ENCODE results near the gene PHLDA3. TPM values are rescaled to one million over a fixed set of nuclear protein-coding genes. Genes with fewer than 3 reads are reported as not detected.

PHLDA3 gene
- total and polyA plus RNA-seq, 2 of the 4 experiments (the other 2 are of a cell fraction), result 41.6 to 102 TPM

DNA sequence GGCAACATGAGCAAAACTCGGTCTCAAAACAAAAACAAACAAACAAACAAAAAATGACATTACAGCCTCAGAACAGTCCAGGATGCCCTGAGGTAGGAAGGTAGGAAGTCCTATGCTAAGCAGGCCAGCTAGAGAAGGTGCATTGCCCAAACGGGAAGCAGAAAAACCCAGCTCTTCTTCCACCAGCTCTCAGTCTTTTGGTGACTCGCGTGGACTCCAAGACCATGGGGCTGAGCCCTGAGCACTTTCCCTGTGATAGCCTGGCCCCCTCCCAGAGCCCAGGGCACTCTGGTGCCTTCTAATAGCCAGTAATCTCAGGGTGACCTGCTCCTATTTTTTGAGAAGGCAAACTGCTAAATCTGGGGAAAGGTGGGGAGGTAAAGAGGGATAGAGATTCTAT lies 16.1 kb downstream of the PHLDA3 start:
- H4K20me1 ChIP-seq (ENCODE audit: insufficient read depth, low read length), result 0 out of 2 replicates have a peak, but pooled peaks cover 3% of the 10 kb centered on the region
- intact Hi-C loops (cut with micrococcal nuclease) (no loop called here), dilution Hi-C loops (cut with HindIII; ENCODE audit: low sequenced_read_pairs, unreplicated experiment) (no loop called here), in situ Hi-C loops (cut with MboI; ENCODE audit: low sequenced_read_pairs) (no loop called here)
- H2AK5ac ChIP-seq (ENCODE audit: low read depth, low read length), result peak overlapping the region; percentile 74
- no peak overlapping the region for H3K23ac ChIP-seq (ENCODE audit: low read depth, low read length)
- H3K56ac ChIP-seq (ENCODE audit: extremely low read depth, insufficient read depth, low read length), result no peak overlapping the region
- no peak overlapping the region for H2BK5ac ChIP-seq (ENCODE audit: low read depth, low read length, poor library complexity, severe bottlenecking)
- BruUV-seq (replicated peaks), result no TSS peak
- H2BK120ac ChIP-seq (ENCODE audit: low read depth, low read length), result peak overlapping the region; percentile 29
- ChIA-PET POLR2A (ENCODE audit: unreplicated experiment) (no interaction called here), CTCF (interaction anchor here (0.6 to 0.7 kb wide), 2 partner anchors 31 to 60 kb away, joined by 3 read pairs; no protein-coding TSS in a partner anchor)
- peaks cover 0 to 21% of the 10 kb centered on the region in 2 experiments; a peak in 2 of 4 replicates for H3K79me1 ChIP-seq (ENCODE audit: low read depth in 1 of 2, low read length in 2 of 2)
- H3K18ac ChIP-seq (ENCODE audit: low read depth, low read length), result no peak overlapping the region
- H3K4me2 ChIP-seq (ENCODE audit: low read depth, low read length), result no peak overlapping the region
- peak overlapping the region; percentile 48; the same call in 1 of the 2 replicates for H4K91ac ChIP-seq (ENCODE audit: insufficient read depth, low read depth, low read length)
- H4K5ac ChIP-seq (ENCODE audit: low read depth, low read length), result no peak overlapping the region
- ATAC-seq (ENCODE audit: low read depth), result no peak
- no peak overlapping the region for H3K27ac ChIP-seq (ENCODE audit: insufficient read depth, low read length)
- no peaks in the 10 kb centered on the region for H3K27me3 ChIP-seq (ENCODE audit: control insufficient read depth, insufficient read depth, low read length)
- H2AFZ ChIP-seq (replicated peaks; ENCODE audit: low read length, poor library complexity), result peak overlapping the region; percentile 37
- H3K4me1 ChIP-seq (ENCODE audit: control insufficient read depth, insufficient read depth, low read length), result peaks cover 30% of the 10 kb centered on the region
- H2AK9ac ChIP-seq (replicated peaks; ENCODE audit: low read depth, low read length, poor library complexity), result no peak overlapping the region
- TF ChIP-seq SMC3 (IDR thresholded peaks at IDR 0.05; ENCODE audit: low read depth, low read length) (no peak), RCOR1 (IDR thresholded peaks at IDR 0.05; ENCODE audit: insufficient replicate concordance, low read length) (no peak), POLR2A (IDR thresholded peaks at IDR 0.05; ENCODE audit: low read depth, low read length) (no peak), MAZ (IDR thresholded peaks at IDR 0.05; ENCODE audit: borderline replicate concordance, low read depth, low read length) (no peak), CHD1 (IDR thresholded peaks at IDR 0.05; ENCODE audit: low read depth, low read length) (no peak), FOS (IDR thresholded peaks at IDR 0.05; ENCODE audit: low read depth, low read length) (no peak), NFE2L2 (IDR thresholded peaks at IDR 0.05; ENCODE audit: low read depth, low read length) (no peak), ELK1 (IDR thresholded peaks at IDR 0.05; ENCODE audit: borderline replicate concordance, low read depth, low read length) (no peak), BHLHE40 (IDR thresholded peaks at IDR 0.05; ENCODE audit: low read depth, low read length) (no peak)
- peak overlapping the region; percentile 51; the same call in 1 of the 2 replicates for H2BK20ac ChIP-seq (ENCODE audit: low read depth, low read length)
- WGBS, 2 experiments (ENCODE audit: extremely low coverage in 2 of 2, insufficient read length in 1 of 2), result 100% methylated on average over 1 of the region's 4 CpGs; no CpG with 5 or more reads in 1 of the 2 experiments
- H3K4me3 ChIP-seq (ENCODE audit: insufficient read depth, low read depth, low read length), result no peak overlapping the region
- H3K14ac ChIP-seq (replicated peaks; ENCODE audit: low read depth, low read length), result peak overlapping the region; percentile 18; the same call in 1 of the 2 replicates
- no peak overlapping the region for H3K9ac ChIP-seq (ENCODE audit: low read depth, low read length)
- no peak for DNase-seq
- H4K8ac ChIP-seq (ENCODE audit: low read depth in 2 of 2, low read length in 2 of 2), result no peak overlapping the region; a peak in 1 of 4 replicates
- H3K9me3 ChIP-seq (ENCODE audit: control insufficient read depth, insufficient read depth, low read length), result no peaks in the 10 kb centered on the region
- peak overlapping the region; percentile 47 for H3K4ac ChIP-seq (ENCODE audit: low read depth, low read length)
- H2BK15ac ChIP-seq (ENCODE audit: low read depth, low read length), result peak overlapping the region; percentile 51; the same call in 2 of the 3 replicates
- no peaks in the 10 kb centered on the region for H3K36me3 ChIP-seq (ENCODE audit: control insufficient read depth, insufficient read depth, low read length)
- peaks cover 7% of the 10 kb centered on the region for H3K9me1 ChIP-seq (ENCODE audit: insufficient read depth, low read length)
